ENCODE results near the gene MACROH2A1. TPM values are rescaled to one million over a fixed set of nuclear protein-coding genes. Genes with fewer than 3 reads are reported as not detected.
A peak's percentile ranks its signal among the peaks of the same experiment; 100 is the strongest.

Gene MACROH2A1
- total RNA-seq, 1 experiment from 2014 or later, result 236 TPM

DNA sequence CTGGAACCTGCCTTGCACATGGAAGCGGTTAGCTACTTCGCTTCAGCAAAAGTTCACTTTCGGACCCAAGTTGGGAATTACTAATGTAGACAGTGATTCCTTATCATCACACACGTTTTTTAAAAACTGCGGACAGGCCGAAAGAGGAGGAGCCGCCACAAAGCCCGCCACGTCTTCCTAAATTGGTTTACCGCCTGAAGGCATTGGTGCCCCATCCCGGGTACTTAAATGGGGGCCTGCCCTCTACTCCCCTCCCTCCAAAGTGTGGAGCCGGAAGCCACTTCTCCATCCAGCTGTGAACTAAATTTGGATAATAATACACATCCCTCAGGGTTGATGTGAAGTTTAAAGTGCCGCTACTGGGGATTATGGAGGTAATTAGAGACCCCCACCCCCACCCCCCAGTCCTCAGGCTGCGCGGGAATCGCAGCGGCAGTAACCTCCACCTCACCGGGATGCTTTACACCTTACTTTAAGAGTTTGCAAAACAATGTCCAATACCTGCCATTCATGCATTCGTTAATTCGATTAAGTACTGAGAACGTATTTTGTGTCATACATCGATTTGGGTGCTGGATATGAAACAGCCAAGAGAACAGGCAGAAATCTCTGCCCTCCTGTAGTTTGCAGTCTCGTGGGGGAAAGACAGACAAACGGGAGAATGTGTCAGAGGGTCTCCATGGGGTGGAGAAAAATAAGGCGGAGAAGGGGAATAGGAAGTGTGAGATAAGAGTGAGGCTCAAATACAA, 937 bp upstream of the MACROH2A1 start:
- no peaks in the 10 kb centered on the region for H3K9me3 ChIP-seq
- peak overlapping the region; percentile 73 for H3K4me3 ChIP-seq (ENCODE audit: low read depth, low read length)
- Mint-ChIP-seq H3K27me3 (ENCODE audit: insufficient read depth, unreplicated experiment) (no peaks in the 10 kb centered on the region), H3K9me3 (ENCODE audit: unreplicated experiment) (no peaks in the 10 kb centered on the region), H3K27ac (ENCODE audit: unreplicated experiment) (peak overlapping the region; percentile 91), H3K4me1 (ENCODE audit: low read depth, unreplicated experiment) (peaks cover 36% of the 10 kb centered on the region), H3K4me3 (ENCODE audit: unreplicated experiment) (peak overlapping the region; percentile 88), H3K36me3 (ENCODE audit: insufficient read depth, unreplicated experiment) (peaks cover 23% of the 10 kb centered on the region)
- intact Hi-C loops (cut with micrococcal nuclease; ENCODE audit: unreplicated experiment), result no loop called here
- BruUV-seq (replicated peaks), result no TSS peak
- TF ChIP-seq, protein P1, sequence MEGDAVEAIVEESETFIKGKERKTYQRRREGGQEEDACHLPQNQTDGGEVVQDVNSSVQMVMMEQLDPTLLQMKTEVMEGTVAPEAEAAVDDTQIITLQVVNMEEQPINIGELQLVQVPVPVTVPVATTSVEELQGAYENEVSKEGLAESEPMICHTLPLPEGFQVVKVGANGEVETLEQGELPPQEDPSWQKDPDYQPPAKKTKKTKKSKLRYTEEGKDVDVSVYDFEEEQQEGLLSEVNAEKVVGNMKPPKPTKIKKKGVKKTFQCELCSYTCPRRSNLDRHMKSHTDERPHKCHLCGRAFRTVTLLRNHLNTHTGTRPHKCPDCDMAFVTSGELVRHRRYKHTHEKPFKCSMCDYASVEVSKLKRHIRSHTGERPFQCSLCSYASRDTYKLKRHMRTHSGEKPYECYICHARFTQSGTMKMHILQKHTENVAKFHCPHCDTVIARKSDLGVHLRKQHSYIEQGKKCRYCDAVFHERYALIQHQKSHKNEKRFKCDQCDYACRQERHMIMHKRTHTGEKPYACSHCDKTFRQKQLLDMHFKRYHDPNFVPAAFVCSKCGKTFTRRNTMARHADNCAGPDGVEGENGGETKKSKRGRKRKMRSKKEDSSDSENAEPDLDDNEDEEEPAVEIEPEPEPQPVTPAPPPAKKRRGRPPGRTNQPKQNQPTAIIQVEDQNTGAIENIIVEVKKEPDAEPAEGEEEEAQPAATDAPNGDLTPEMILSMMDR (IDR thresholded peaks at IDR 0.05; ENCODE audit: insufficient read depth in 1 of 2, low read depth in 1 of 2, low read length in 1 of 2, severe bottlenecking in 1 of 2, unreplicated experiment in 1 of 2), result no peak
- H3K27me3 ChIP-seq (replicated peaks; ENCODE audit: control insufficient read depth, insufficient read depth, low read length), result no peaks in the 10 kb centered on the region
- ChIA-PET POLR2A (no interaction called here), CTCF (interaction anchor here (0.6 to 1.4 kb wide), 2 partner anchors 25 to 26 kb away, joined by 3 read pairs; no protein-coding TSS in a partner anchor)
- DNase-seq, result no peak
- peaks cover 30% of the 10 kb centered on the region for H3K4me1 ChIP-seq
- H3K36me3 ChIP-seq (ENCODE audit: control insufficient read depth, insufficient read depth, low read length), result no peaks in the 10 kb centered on the region

DNA sequence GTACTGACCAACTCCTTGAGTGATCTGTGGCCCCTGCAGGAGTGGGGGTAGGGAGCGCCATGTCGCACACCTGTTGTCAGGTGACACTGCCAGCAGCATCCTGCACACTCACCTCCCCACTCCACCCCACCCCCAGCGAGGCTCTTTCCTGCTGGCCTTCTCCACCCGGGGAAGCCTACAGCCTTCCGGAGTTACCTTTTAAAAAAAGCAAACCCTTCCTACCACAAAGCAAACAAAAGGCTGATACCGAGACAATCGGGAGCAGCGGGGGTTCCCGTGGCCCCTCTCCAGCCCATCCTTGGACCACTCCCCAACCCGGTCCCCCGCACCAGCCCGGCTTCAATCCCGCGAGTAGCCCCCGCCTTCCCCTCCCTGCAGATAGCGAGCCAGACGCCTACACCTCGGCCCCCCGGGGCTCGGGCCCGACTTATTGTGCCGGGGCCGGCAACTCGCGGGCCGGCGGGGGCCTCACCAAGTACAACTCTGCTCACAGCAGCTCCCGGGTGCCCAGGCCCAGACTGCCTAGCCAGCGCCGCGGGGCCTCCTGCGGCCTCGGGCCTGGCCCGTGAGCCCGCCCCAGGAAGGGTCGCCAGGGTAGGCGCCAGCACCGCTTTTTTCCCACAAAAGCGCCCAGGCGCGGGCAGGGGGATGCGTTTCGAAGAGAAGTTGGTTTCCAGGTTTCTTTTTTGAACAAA, 724 bp downstream of the MACROH2A1 start:
- Mint-ChIP-seq H3K4me3 (ENCODE audit: unreplicated experiment) (peak overlapping the region; percentile 88), H3K4me1 (ENCODE audit: low read depth, unreplicated experiment) (peaks cover 36% of the 10 kb centered on the region), H3K9me3 (ENCODE audit: unreplicated experiment) (no peaks in the 10 kb centered on the region), H3K27ac (ENCODE audit: unreplicated experiment) (peak overlapping the region; percentile 91), H3K27me3 (ENCODE audit: insufficient read depth, unreplicated experiment) (no peaks in the 10 kb centered on the region), H3K36me3 (ENCODE audit: insufficient read depth, unreplicated experiment) (peaks cover 23% of the 10 kb centered on the region)
- Histone ChIP-seq H3K27me3 (replicated peaks; ENCODE audit: control insufficient read depth, insufficient read depth, low read length) (no peaks in the 10 kb centered on the region), H3K36me3 (ENCODE audit: control insufficient read depth, insufficient read depth, low read length) (no peaks in the 10 kb centered on the region), H3K4me3 (ENCODE audit: low read depth, low read length) (peak overlapping the region; percentile 73), H3K9me3 (no peaks in the 10 kb centered on the region), H3K4me1 (peaks cover 30% of the 10 kb centered on the region)
- ChIA-PET POLR2A (no interaction called here), CTCF (interaction anchor here (1.4 kb wide), 1 partner anchor 28 kb away, joined by 3 read pairs; no protein-coding TSS in a partner anchor)
- intact Hi-C loops (cut with micrococcal nuclease; ENCODE audit: unreplicated experiment), result no loop called here
- BruUV-seq (replicated peaks), result no TSS peak
- peak; percentile 63 to 76 for DNase-seq
- TF ChIP-seq, protein P1 (IDR thresholded peaks at IDR 0.05; ENCODE audit: insufficient read depth in 1 of 2, low read depth in 1 of 2, low read length in 1 of 2, severe bottlenecking in 1 of 2, unreplicated experiment in 1 of 2), result no peak

DNA sequence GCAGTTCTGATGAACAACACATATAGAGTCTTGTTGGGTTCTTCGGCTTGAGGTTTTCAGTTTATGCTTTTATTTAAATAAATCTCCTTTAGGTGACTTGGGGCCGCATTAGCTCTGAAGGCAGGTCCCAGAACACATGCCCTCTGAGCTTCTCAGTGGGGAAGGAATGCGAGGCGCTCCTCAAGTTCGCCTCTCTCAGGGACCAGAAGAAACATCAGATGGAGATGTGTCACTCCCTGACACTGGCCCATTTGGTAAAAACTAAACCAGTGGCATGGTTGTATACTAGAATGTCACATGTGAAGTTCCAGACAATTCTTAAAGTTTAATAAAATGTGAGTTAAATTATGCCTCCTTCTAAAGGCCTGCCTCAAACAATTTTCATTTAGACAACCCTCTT, 1.9 kb downstream of the MACROH2A1 start:
- peaks cover 23% of the 10 kb centered on the region for H3K36me3 Mint-ChIP-seq (ENCODE audit: insufficient read depth, unreplicated experiment)
- Histone ChIP-seq H3K4me3 (ENCODE audit: low read depth, low read length) (no peak overlapping the region), H3K36me3 (ENCODE audit: control insufficient read depth, insufficient read depth, low read length) (no peaks in the 10 kb centered on the region), H3K9me3 (no peaks in the 10 kb centered on the region), H3K4me1 (peaks cover 30% of the 10 kb centered on the region), H3K27me3 (replicated peaks; ENCODE audit: control insufficient read depth, insufficient read depth, low read length) (no peaks in the 10 kb centered on the region)
- DNase-seq, result no peak
- no peaks in the 10 kb centered on the region for H3K27me3 Mint-ChIP-seq (ENCODE audit: insufficient read depth, unreplicated experiment)
- peak overlapping the region; percentile 26 for H3K27ac Mint-ChIP-seq (ENCODE audit: unreplicated experiment)
- TF ChIP-seq, protein P1 (IDR thresholded peaks at IDR 0.05; ENCODE audit: insufficient read depth in 1 of 2, low read depth in 1 of 2, low read length in 1 of 2, severe bottlenecking in 1 of 2, unreplicated experiment in 1 of 2), result no peak
- BruUV-seq (replicated peaks), result no TSS peak
- peak overlapping the region; percentile 88 for H3K4me3 Mint-ChIP-seq (ENCODE audit: unreplicated experiment)
- no peaks in the 10 kb centered on the region for H3K9me3 Mint-ChIP-seq (ENCODE audit: unreplicated experiment)
- H3K4me1 Mint-ChIP-seq (ENCODE audit: low read depth, unreplicated experiment), result peaks cover 36% of the 10 kb centered on the region
- intact Hi-C loops (cut with micrococcal nuclease; ENCODE audit: unreplicated experiment), result no loop called here
- CTCF ChIA-PET, result interaction anchor here (1.0 kb wide), 1 partner anchor 29 kb away, joined by 3 read pairs; no protein-coding TSS in a partner anchor
- POLR2A ChIA-PET, result no interaction called here

All from Caco-2 (cell line).